HCT116 (cell line): ENCODE measurements around the gene IPCEF1. TPM values are rescaled to one million over a fixed set of nuclear protein-coding genes. Genes with fewer than 3 reads are reported as not detected.

Experiments used
- ATAC-seq: fragments of 200-7000 bp; cut with Tn5 transposase; 2 replicates; pipeline ENCODE4 v1.9.1; 2020; ENCODE audit warnings: mild to moderate bottlenecking, moderate library complexity
- BruUV-seq: library from RNA; stranded (reverse); fragments of 400-500 nt; replicated peaks from 2 replicates; lab custom pipeline; 2021; lab: Mats Ljungman, UMichigan
- CTCF ChIA-PET: fragments of 300-600 bp; sonication (Branson Sonifier 250); formaldehyde crosslinking; loops from one replicate; lab custom pipeline; 2021; ENCODE audit warnings: antibody characterized with exemption; lab: Charles Lee
- POLR2A ChIA-PET: fragments of 300-600, 350-600 bp; sonication (Branson Sonifier 250); formaldehyde crosslinking; loops from one replicate; lab custom pipeline; 2021; ENCODE audit warnings: antibody characterized with exemption; lab: Charles Lee
- RAD21 ChIA-PET, 2 experiments: fragments of 300-600 bp; sonication (Branson Sonifier 250); formaldehyde crosslinking; loops; one replicate each; lab custom pipeline; 2023; ENCODE audit warnings: low total read pairs in 2 of 2; ENCODE audit not compliant: uncharacterized antibody in 2 of 2, unreplicated experiment in 2 of 2, low non-redundant PET in 1 of 2; lab: Charles Lee
- DNase-seq: peaks from one replicate; pipeline ENCODE4 v3.0.0-alpha.2; 2010; ENCODE audit warnings: low read depth, low spot score
- H2AFZ ChIP-seq: fragments of 200-600 bp; shearing (Covaris generic), sonication (generic); 2 replicates; pipeline ENCODE4 v1.6.1; 2017; ENCODE audit warnings: low read depth, mixed run types, mixed read lengths, antibody characterized with exemption, low read length; ENCODE audit not compliant: poor library complexity, severe bottlenecking
- H3K27ac ChIP-seq: 2 replicates; pipeline ENCODE4 v1.5.1; 2012; ENCODE audit warnings: low read depth, low read length
- H3K27me3 ChIP-seq: fragments of 200-600 bp; sonication (generic); 2 replicates; pipeline ENCODE4 v1.6.1; 2016; ENCODE audit warnings: mixed run types, low read length, mixed read lengths; ENCODE audit not compliant: insufficient read depth
- H3K36me3 ChIP-seq, 2 experiments: fragments of 200-500 bp in 1 of 2; fragments of 200-600 bp in 1 of 2; sonication (Bioruptor generic) in 1 of 2; sonication (generic) in 1 of 2; 2 replicates each; pipeline versions ENCODE4 v1.5.1 to v1.6.1; 2014 to 2016; ENCODE audit warnings: low read length in 2 of 2, inconsistent platforms in 1 of 2, mixed read lengths in 1 of 2, mixed run types in 1 of 2; ENCODE audit not compliant: insufficient read depth in 2 of 2, control insufficient read depth in 1 of 2
- H3K4me1 ChIP-seq, 2 experiments: fragments of 200-600 bp in 1 of 2; sonication (generic) in 1 of 2; 2 replicates each; pipeline versions ENCODE4 v1.5.1 to v1.6.1; 2012 to 2017; ENCODE audit warnings: low read length in 2 of 2, inconsistent platforms in 1 of 2, mild to moderate bottlenecking in 1 of 2, mixed read lengths in 1 of 2, mixed run types in 1 of 2, moderate library complexity in 1 of 2; ENCODE audit not compliant: insufficient read depth in 2 of 2, control insufficient read depth in 1 of 2
- H3K4me2 ChIP-seq: fragments of 200-600 bp; sonication (generic); 2 replicates; pipeline ENCODE4 v1.6.1; 2017; ENCODE audit warnings: mixed run types, low read length, mixed read lengths
- H3K4me3 ChIP-seq, 2 experiments: fragments of 200-600 bp in 1 of 2; sonication (generic) in 1 of 2; replicated peaks in 1 of 2; 2 replicates each; pipeline ENCODE4 v1.5.1; 2011 to 2016; ENCODE audit warnings: low read length in 2 of 2, control low read depth in 1 of 2, low read depth in 1 of 2, mild to moderate bottlenecking in 1 of 2, mixed read lengths in 1 of 2, mixed run types in 1 of 2
- H3K79me2 ChIP-seq: fragments of 200-600 bp; sonication (generic); 2 replicates; pipeline ENCODE4 v1.6.1; 2017; ENCODE audit warnings: mild to moderate bottlenecking, mixed run types, low read length, moderate library complexity, mixed read lengths; ENCODE audit not compliant: insufficient read depth
- H3K9ac ChIP-seq: fragments of 200-600 bp; sonication (generic); 2 replicates; pipeline ENCODE4 v1.6.1; 2016; ENCODE audit warnings: low read length, mixed read lengths
- H3K9me2 ChIP-seq: fragments of 200-600 bp; sonication (generic), shearing (Covaris generic); 2 replicates; pipeline ENCODE4 v1.6.1; 2017; ENCODE audit warnings: mixed run types, mild to moderate bottlenecking, moderate library complexity; ENCODE audit not compliant: insufficient read depth
- H3K9me3 ChIP-seq, 2 experiments: fragments of 200-500 bp in 1 of 2; fragments of 200-600 bp in 1 of 2; sonication (Bioruptor generic) in 1 of 2; sonication (generic) in 1 of 2; 2 replicates each; pipeline ENCODE4 v1.6.1; 2014 to 2017; ENCODE audit warnings: low read length in 2 of 2, mixed read lengths in 2 of 2, inconsistent platforms in 1 of 2, low read depth in 1 of 2, mild to moderate bottlenecking in 1 of 2, mixed run types in 1 of 2, moderate library complexity in 1 of 2; ENCODE audit not compliant: control insufficient read depth in 1 of 2, insufficient read depth in 1 of 2
- H4K20me1 ChIP-seq: fragments of 200-600 bp; sonication (generic), shearing (Covaris generic); 2 replicates; pipeline ENCODE4 v1.6.1; 2017; ENCODE audit warnings: mixed run types, mild to moderate bottlenecking, moderate library complexity; ENCODE audit not compliant: insufficient read depth
- CBX3 ChIP-seq: IDR thresholded peaks from 2 replicates; pipeline ENCODE4 v1.6.1; 2012; ENCODE audit warnings: low read depth
- CEBPB ChIP-seq: IDR thresholded peaks from 2 replicates; pipeline ENCODE4 v1.6.1; 2012; ENCODE audit warnings: low read depth
- ELF1 ChIP-seq: IDR thresholded peaks from 2 replicates; pipeline ENCODE4 v1.6.1; 2012; ENCODE audit warnings: low read depth, borderline replicate concordance
- EZH2phosphoT487 ChIP-seq: fragments of 200-600 bp; IDR thresholded peaks from 2 replicates; pipeline ENCODE4 v1.6.1; 2018; ENCODE audit warnings: antibody characterized with exemption, borderline replicate concordance
- FOSL1 ChIP-seq: IDR thresholded peaks from 2 replicates; pipeline ENCODE4 v1.6.1; 2012; ENCODE audit warnings: low read depth
- JUND ChIP-seq: IDR thresholded peaks from 2 replicates; pipeline ENCODE4 v1.6.1; 2012
- POLR2A ChIP-seq: IDR thresholded peaks from 2 replicates; pipeline ENCODE4 v1.7.0; 2011; ENCODE audit warnings: borderline replicate concordance; ENCODE audit not compliant: insufficient read depth, insufficient read length; ENCODE audit errors: extremely low read depth
- POLR2AphosphoS5 ChIP-seq: IDR thresholded peaks from 2 replicates; pipeline ENCODE4 v1.6.1; 2011; ENCODE audit warnings: mild to moderate bottlenecking, low read depth, low read length, moderate library complexity
- SIN3A ChIP-seq: IDR thresholded peaks from 2 replicates; pipeline ENCODE4 v1.6.1; 2012; ENCODE audit warnings: low read depth
- SP1 ChIP-seq: IDR thresholded peaks from 2 replicates; pipeline ENCODE4 v1.6.1; 2012; ENCODE audit warnings: low read depth
- SRF ChIP-seq: IDR thresholded peaks from 2 replicates; pipeline ENCODE4 v1.6.1; 2012; ENCODE audit warnings: low read depth
- intact Hi-C: fragments of 100-400 bp; cut with micrococcal nuclease; formaldehyde crosslinking; loops from 2 replicates; pipeline ENCODE4 v1.10.0; 2022
- total RNA-seq: library from RNA; stranded (reverse); gene quantifications from one replicate; pipeline ENCODE4 v1.2.1, GENCODE V29; 2021; ENCODE audit not compliant: unreplicated experiment
- TF ChIP-seq, protein P1 (sequence below): IDR thresholded peaks from 2 replicates; pipeline ENCODE4 v1.6.1; 2012; ENCODE audit warnings: low read depth
- TF ChIP-seq, protein P2 (sequence below), 3 experiments: fragments of 200-600 bp in 1 of 3; sonication (generic) in 1 of 3; IDR thresholded peaks in 2 of 3; conservative IDR thresholded peaks in 1 of 3; 2 replicates each; pipeline ENCODE4 v1.5.1; 2012 to 2017; ENCODE audit warnings: low read depth in 2 of 3, low read length in 2 of 3, antibody characterized with exemption in 1 of 3, borderline replicate concordance in 1 of 3, control low read depth in 1 of 3, mild to moderate bottlenecking in 1 of 3, mixed read lengths in 1 of 3, mixed run types in 1 of 3, moderate library complexity in 1 of 3; ENCODE audit not compliant: insufficient read depth in 1 of 3
- TF ChIP-seq, protein P3 (sequence below): IDR thresholded peaks from 2 replicates; pipeline ENCODE4 v1.6.1; 2011; ENCODE audit warnings: mild to moderate bottlenecking, low read length, moderate library complexity; ENCODE audit not compliant: insufficient replicate concordance; ENCODE audit errors: extremely low read depth

IPCEF1 gene
- total RNA-seq, 1 experiment from 2014 or later, result 0.32 TPM

DNA sequence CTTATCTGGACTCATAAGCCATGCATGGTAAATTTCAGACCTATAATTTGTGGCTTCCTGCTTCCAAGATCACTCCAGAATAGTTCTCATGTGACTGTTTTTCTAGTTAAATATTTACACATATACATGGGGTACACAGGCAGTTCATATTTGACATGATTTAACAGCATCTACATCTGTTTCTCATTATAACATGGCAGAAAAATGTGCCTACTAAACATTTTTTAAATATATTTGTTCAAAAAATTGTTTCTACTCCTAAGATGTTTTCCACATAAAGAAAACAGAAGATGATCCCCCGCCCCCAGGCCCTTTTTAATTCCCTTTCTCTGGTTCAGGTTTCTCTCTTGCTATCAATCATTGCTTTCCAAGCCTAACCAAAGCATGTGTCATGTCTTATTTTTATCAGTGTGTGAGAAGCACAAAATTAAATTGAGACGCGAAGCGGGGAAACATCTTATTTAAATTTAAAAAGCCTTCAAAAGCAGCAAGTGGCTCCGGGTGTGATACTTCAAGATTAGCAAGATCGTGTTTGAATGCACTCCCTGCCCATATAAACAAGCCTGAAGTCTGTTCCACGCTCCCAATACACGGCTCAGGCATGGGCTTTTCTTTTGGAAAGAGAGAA, 37.3 kb downstream of the IPCEF1 start:
- CTCF ChIA-PET, result no interaction called here
- H3K9me3 ChIP-seq, result no peaks in the 10 kb centered on the region
- no peak overlapping the region for H3K4me2 ChIP-seq
- H3K9ac ChIP-seq, result no peak overlapping the region
- RAD21 ChIA-PET, result no interaction called here
- no peaks in the 10 kb centered on the region for H3K79me2 ChIP-seq
- POLR2A ChIA-PET, result no interaction called here
- no peaks in the 10 kb centered on the region for H4K20me1 ChIP-seq
- H3K27me3 ChIP-seq, result no peaks in the 10 kb centered on the region
- no peak for TF ChIP-seq POLR2A
- TF ChIP-seq SP1, result no peak
- TF ChIP-seq SIN3A, result no peak
- TF ChIP-seq, protein P1, sequence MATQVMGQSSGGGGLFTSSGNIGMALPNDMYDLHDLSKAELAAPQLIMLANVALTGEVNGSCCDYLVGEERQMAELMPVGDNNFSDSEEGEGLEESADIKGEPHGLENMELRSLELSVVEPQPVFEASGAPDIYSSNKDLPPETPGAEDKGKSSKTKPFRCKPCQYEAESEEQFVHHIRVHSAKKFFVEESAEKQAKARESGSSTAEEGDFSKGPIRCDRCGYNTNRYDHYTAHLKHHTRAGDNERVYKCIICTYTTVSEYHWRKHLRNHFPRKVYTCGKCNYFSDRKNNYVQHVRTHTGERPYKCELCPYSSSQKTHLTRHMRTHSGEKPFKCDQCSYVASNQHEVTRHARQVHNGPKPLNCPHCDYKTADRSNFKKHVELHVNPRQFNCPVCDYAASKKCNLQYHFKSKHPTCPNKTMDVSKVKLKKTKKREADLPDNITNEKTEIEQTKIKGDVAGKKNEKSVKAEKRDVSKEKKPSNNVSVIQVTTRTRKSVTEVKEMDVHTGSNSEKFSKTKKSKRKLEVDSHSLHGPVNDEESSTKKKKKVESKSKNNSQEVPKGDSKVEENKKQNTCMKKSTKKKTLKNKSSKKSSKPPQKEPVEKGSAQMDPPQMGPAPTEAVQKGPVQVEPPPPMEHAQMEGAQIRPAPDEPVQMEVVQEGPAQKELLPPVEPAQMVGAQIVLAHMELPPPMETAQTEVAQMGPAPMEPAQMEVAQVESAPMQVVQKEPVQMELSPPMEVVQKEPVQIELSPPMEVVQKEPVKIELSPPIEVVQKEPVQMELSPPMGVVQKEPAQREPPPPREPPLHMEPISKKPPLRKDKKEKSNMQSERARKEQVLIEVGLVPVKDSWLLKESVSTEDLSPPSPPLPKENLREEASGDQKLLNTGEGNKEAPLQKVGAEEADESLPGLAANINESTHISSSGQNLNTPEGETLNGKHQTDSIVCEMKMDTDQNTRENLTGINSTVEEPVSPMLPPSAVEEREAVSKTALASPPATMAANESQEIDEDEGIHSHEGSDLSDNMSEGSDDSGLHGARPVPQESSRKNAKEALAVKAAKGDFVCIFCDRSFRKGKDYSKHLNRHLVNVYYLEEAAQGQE, result no peak
- TF ChIP-seq CBX3, result no peak
- TF ChIP-seq, protein P2, sequence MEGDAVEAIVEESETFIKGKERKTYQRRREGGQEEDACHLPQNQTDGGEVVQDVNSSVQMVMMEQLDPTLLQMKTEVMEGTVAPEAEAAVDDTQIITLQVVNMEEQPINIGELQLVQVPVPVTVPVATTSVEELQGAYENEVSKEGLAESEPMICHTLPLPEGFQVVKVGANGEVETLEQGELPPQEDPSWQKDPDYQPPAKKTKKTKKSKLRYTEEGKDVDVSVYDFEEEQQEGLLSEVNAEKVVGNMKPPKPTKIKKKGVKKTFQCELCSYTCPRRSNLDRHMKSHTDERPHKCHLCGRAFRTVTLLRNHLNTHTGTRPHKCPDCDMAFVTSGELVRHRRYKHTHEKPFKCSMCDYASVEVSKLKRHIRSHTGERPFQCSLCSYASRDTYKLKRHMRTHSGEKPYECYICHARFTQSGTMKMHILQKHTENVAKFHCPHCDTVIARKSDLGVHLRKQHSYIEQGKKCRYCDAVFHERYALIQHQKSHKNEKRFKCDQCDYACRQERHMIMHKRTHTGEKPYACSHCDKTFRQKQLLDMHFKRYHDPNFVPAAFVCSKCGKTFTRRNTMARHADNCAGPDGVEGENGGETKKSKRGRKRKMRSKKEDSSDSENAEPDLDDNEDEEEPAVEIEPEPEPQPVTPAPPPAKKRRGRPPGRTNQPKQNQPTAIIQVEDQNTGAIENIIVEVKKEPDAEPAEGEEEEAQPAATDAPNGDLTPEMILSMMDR (IDR thresholded peaks at IDR 0.05 in 2 of 3, conservative IDR thresholded peaks at IDR 0.05 in 1 of 3; ENCODE audit: borderline replicate concordance in 1 of 3, insufficient read depth in 1 of 3, low read depth in 2 of 3, low read length in 2 of 3), result no peak
- no peak for TF ChIP-seq EZH2phosphoT487
- TF ChIP-seq, protein P3, sequence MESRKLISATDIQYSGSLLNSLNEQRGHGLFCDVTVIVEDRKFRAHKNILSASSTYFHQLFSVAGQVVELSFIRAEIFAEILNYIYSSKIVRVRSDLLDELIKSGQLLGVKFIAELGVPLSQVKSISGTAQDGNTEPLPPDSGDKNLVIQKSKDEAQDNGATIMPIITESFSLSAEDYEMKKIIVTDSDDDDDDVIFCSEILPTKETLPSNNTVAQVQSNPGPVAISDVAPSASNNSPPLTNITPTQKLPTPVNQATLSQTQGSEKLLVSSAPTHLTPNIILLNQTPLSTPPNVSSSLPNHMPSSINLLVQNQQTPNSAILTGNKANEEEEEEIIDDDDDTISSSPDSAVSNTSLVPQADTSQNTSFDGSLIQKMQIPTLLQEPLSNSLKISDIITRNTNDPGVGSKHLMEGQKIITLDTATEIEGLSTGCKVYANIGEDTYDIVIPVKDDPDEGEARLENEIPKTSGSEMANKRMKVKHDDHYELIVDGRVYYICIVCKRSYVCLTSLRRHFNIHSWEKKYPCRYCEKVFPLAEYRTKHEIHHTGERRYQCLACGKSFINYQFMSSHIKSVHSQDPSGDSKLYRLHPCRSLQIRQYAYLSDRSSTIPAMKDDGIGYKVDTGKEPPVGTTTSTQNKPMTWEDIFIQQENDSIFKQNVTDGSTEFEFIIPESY, result no peak
- no peak for TF ChIP-seq POLR2AphosphoS5
- TF ChIP-seq JUND, result no peak
- no peak for TF ChIP-seq CEBPB
- no peak for TF ChIP-seq FOSL1
- TF ChIP-seq SRF, result no peak
- TF ChIP-seq ELF1, result no peak
- BruUV-seq, result no TSS peak
- ATAC-seq, result no peak
- no peak overlapping the region for H2AFZ ChIP-seq
- no peak for DNase-seq
- no peaks in the 10 kb centered on the region for H3K9me2 ChIP-seq
- no peaks in the 10 kb centered on the region for H3K36me3 ChIP-seq
- H3K27ac ChIP-seq, result no peak overlapping the region
- no peaks in the 10 kb centered on the region; a peak in 1 of 4 replicates for H3K4me1 ChIP-seq
- intact Hi-C loops, result no loop called here
- no peak overlapping the region for H3K4me3 ChIP-seq
